Breast epithelium (tissue), 3 donors: ENCODE data around the gene RPS21.

Experiments
- CTCF ChIP-seq, 3 donors: fragments of 450-650 bp; IDR thresholded peaks; one replicate each; pipeline ENCODE4 v1.5.1; 2016 to 2017; ENCODE audit warnings: antibody characterized with exemption in 3 of 3, mild to moderate bottlenecking in 3 of 3, moderate library complexity in 3 of 3
- POLR2AphosphoS5 ChIP-seq, 3 donors: sonication (generic); formaldehyde crosslinking; IDR thresholded peaks; one replicate each; pipeline ENCODE4 v1.6.1; 2017; ENCODE audit warnings: antibody characterized with exemption in 3 of 3

- TF ChIP-seq CTCF (IDR thresholded peaks at IDR 0.05) (no peak), POLR2AphosphoS5 (IDR thresholded peaks at IDR 0.05) (no peak)
These were observed 39.8 kb downstream of the RPS21 start for GRCh38 chr20:62426699-62427131.
